Measurements from ENCODE around the gene NHLH2. TPM values are rescaled to one million over a fixed set of nuclear protein-coding genes. Genes with fewer than 3 reads are reported as not detected.

The NHLH2 gene
- total and polyA plus RNA-seq, 11 donors, result not detected

DNA sequence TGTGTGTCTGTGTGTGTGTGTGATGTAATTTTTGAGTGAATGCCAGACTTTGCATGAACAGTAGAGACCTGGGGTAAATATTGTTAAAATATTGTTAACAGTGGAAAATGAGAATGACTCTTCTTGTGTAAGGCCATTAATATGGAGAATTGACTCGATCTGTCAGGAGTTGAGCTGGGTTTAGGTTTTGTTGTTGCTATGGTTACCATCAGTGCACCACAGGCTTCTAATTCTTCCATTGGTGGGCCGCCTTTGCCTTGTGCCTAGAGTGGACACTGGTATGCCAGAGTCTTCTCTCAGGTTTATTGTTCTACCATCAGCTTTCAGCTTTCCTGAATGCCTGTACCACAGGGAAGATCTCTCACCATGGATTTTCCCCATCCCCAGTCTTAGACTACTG, 10.0 kb upstream of the NHLH2 start:
- TF ChIP-seq POLR2A (IDR thresholded peaks at IDR 0.05), result no peak
- TF ChIP-seq, protein P1, sequence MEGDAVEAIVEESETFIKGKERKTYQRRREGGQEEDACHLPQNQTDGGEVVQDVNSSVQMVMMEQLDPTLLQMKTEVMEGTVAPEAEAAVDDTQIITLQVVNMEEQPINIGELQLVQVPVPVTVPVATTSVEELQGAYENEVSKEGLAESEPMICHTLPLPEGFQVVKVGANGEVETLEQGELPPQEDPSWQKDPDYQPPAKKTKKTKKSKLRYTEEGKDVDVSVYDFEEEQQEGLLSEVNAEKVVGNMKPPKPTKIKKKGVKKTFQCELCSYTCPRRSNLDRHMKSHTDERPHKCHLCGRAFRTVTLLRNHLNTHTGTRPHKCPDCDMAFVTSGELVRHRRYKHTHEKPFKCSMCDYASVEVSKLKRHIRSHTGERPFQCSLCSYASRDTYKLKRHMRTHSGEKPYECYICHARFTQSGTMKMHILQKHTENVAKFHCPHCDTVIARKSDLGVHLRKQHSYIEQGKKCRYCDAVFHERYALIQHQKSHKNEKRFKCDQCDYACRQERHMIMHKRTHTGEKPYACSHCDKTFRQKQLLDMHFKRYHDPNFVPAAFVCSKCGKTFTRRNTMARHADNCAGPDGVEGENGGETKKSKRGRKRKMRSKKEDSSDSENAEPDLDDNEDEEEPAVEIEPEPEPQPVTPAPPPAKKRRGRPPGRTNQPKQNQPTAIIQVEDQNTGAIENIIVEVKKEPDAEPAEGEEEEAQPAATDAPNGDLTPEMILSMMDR (IDR thresholded peaks at IDR 0.05), result no peak
- intact Hi-C loops (cut with DNase I), result no loop called here
- no peak for ATAC-seq
- peaks cover 0 to 33% (median 12%) of the 10 kb centered on the region in 9 donors for H3K27me3 ChIP-seq
- H3K36me3 ChIP-seq, result no peaks in the 10 kb centered on the region
- H3K9me3 ChIP-seq, result peaks cover 0 to 11% (median 0%) of the 10 kb centered on the region in 12 donors
- no peak for DNase-seq
- H3K4me1 ChIP-seq, result no peaks in the 10 kb centered on the region
- H3K4me3 ChIP-seq, result no peak overlapping the region
- 75 to 93% (median 83%) methylated on average over 2 of the region's 2 CpGs for WGBS, 4 donors
- no peak overlapping the region for H3K27ac ChIP-seq

GRCh38 chr1:115847787-115848186, 6.9 kb upstream of the NHLH2 start:
- Histone ChIP-seq H3K9me3 (peaks cover 0 to 4% (median 0%) of the 10 kb centered on the region in 12 donors), H3K4me1 (no peaks in the 10 kb centered on the region), H3K27ac (no peak overlapping the region), H3K36me3 (no peaks in the 10 kb centered on the region), H3K4me3 (no peak overlapping the region), H3K27me3 (peaks cover 0 to 59% (median 21%) of the 10 kb centered on the region in 9 donors)
- intact Hi-C loops (cut with DNase I), result no loop called here
- 47 to 65% (median 55%) methylated on average over 1 of the region's 1 CpG for WGBS, 4 donors
- ATAC-seq, result no peak
- TF ChIP-seq, protein P1 (IDR thresholded peaks at IDR 0.05), result no peak
- TF ChIP-seq POLR2A (IDR thresholded peaks at IDR 0.05), result no peak
- DNase-seq, result no peak

GRCh38 chr1:115842948-115843347, 2.0 kb upstream of the NHLH2 start:
- Histone ChIP-seq H3K4me1 (peaks cover 0 to 23% (median 16%) of the 10 kb centered on the region in 12 donors), H3K4me3 (no peak overlapping the region), H3K36me3 (no peaks in the 10 kb centered on the region), H3K27me3 (peaks cover 31 to 89% (median 69%) of the 10 kb centered on the region in 9 donors), H3K9me3 (no peaks in the 10 kb centered on the region), H3K27ac (no peak overlapping the region)
- no peak for DNase-seq
- no peak for TF ChIP-seq POLR2A (IDR thresholded peaks at IDR 0.05)
- TF ChIP-seq, protein P1 (IDR thresholded peaks at IDR 0.05), result no peak
- ATAC-seq, result no peak
- intact Hi-C loops (cut with DNase I), result no loop called here
- 64 to 77% (median 68%) methylated on average over 1 of the region's 1 CpG for WGBS, 4 donors

GRCh38 chr1:115839679-115840237, 1.2 kb downstream of the NHLH2 start:
- ATAC-seq (no peak), DNase-seq (no peak)
- Histone ChIP-seq H3K4me1 (peaks cover 0 to 24% (median 17%) of the 10 kb centered on the region in 12 donors), H3K4me3 (peak overlapping the region in 11 of 12 donors; percentile 17 to 47 (median 31)), H3K27ac (no peak overlapping the region), H3K9me3 (no peaks in the 10 kb centered on the region), H3K36me3 (no peaks in the 10 kb centered on the region), H3K27me3 (peaks cover 33 to 95% (median 73%) of the 10 kb centered on the region in 9 donors)
- TF ChIP-seq, protein P1 (IDR thresholded peaks at IDR 0.05), result no peak
- TF ChIP-seq POLR2A (IDR thresholded peaks at IDR 0.05), result no peak
- 5 to 12% (median 7%) methylated on average over 11 to 23 of the region's 23 CpGs for WGBS, 4 donors
- intact Hi-C loops (cut with DNase I), result no loop called here

All from heart left ventricle (tissue), 16 donors.